ENCODE results near the gene RPL9. TPM values are rescaled to one million over a fixed set of nuclear protein-coding genes. Genes with fewer than 3 reads are reported as not detected.
"Not testable (repeated sequence)": the region's sequence is repeated elsewhere in the genome, so short reads cannot be mapped to it uniquely, and the experiment has no call there.

RPL9 gene
- total and polyA plus RNA-seq, 2 of the 8 experiments (the other 6 are each of a cell fraction or from before 2014, with no cell fraction given): 1,161 to 1,184 TPM

DNA sequence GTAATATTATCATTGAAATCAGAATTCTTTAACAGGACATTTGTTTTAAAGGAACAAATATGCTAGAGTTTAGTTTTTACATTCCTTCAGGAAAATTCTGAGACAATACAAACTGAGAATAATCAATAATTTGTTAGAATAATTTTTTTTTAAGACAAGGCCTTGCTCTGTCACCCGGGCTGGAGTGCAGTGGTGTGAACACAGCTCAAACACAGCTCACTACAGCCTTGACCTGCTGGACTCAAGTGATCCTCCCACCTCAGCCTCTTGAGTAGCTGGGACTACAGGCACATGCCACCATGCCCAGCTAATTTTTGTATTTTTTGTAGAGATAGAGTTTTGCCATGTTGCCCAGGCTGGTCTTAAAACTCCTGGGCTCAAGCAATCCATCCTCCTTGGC lies 33.4 kb downstream of the RPL9 start:
- H4K20me1 ChIP-seq (replicated peaks in 1 of 2; ENCODE audit: control insufficient read depth in 1 of 2, insufficient read depth in 2 of 2, low read length in 2 of 2); H2AFZ ChIP-seq (ENCODE audit: low read length); H2BK120ac ChIP-seq (replicated peaks; ENCODE audit: low read depth, low read length); DNase-seq (ENCODE audit: low read depth in 1 of 2, low spot score in 2 of 2); H3K9ac ChIP-seq (replicated peaks in 1 of 4; ENCODE audit: extremely low read depth in 1 of 4, low read depth in 3 of 4, low read length in 3 of 4); H3K4me2 ChIP-seq (ENCODE audit: insufficient read depth in 1 of 2, low read depth in 2 of 2, low read length in 2 of 2); H3K23ac ChIP-seq (ENCODE audit: insufficient read length); H2BK12ac ChIP-seq (ENCODE audit: low read depth, low read length); FAIRE-seq; H3K27ac ChIP-seq (ENCODE audit: low read depth, low read length); H4K91ac ChIP-seq (replicated peaks; ENCODE audit: insufficient read length, low read length); H3K4me1 ChIP-seq (replicated peaks in 1 of 4; ENCODE audit: control insufficient read depth in 3 of 4, insufficient read depth in 4 of 4, low read length in 3 of 4); H3K14ac ChIP-seq (ENCODE audit: insufficient read length); H3K36me3 ChIP-seq (ENCODE audit: control insufficient read depth in 2 of 4, insufficient read depth in 4 of 4, low read length in 3 of 4); H2BK5ac ChIP-seq (ENCODE audit: low read depth, low read length); H3K4me3 ChIP-seq (ENCODE audit: extremely low read depth in 1 of 4, insufficient read depth in 2 of 4, low read depth in 3 of 4, low read length in 4 of 4); H3K27me3 ChIP-seq (replicated peaks in 1 of 4; ENCODE audit: control insufficient read depth in 3 of 4, extremely low read depth in 1 of 4, insufficient read depth in 3 of 4, low read length in 3 of 4); H4K8ac ChIP-seq (ENCODE audit: extremely low read depth, insufficient read depth, low read length); H3K56ac ChIP-seq (replicated peaks; ENCODE audit: insufficient read length, low read depth, low read length); H2BK20ac ChIP-seq (ENCODE audit: low read length); H3K79me1 ChIP-seq (ENCODE audit: low read depth, low read length); H3K18ac ChIP-seq (ENCODE audit: extremely low read depth, low read length); H2AK5ac ChIP-seq (ENCODE audit: low read depth, low read length); H3K9me3 ChIP-seq (ENCODE audit: insufficient read depth in 2 of 2, low read depth in 1 of 2, low read length in 1 of 2); H3K4ac ChIP-seq (replicated peaks; ENCODE audit: insufficient read length, low read depth, low read length); POLR2A ChIA-PET (ENCODE audit: partially characterized antibody); H2BK15ac ChIP-seq (ENCODE audit: low read length); H3K23me2 ChIP-seq (ENCODE audit: low read depth, low read length); H4K5ac ChIP-seq (ENCODE audit: insufficient read length, low read depth, low read length); H3K79me2 ChIP-seq (ENCODE audit: control insufficient read depth in 1 of 2, insufficient read depth in 2 of 2, low read length in 2 of 2): not testable (repeated sequence)
- 94% methylated on average over 1 of the region's 1 CpG; no CpG with 5 or more reads in 1 of the 2 experiments for WGBS, 2 experiments (ENCODE audit: extremely low coverage in 1 of 2, insufficient coverage in 1 of 2, insufficient read length in 1 of 2, insufficient replicate concordance in 2 of 2, low coverage in 1 of 2, low lambda C conversion rate in 2 of 2, missing lambda C conversion rate in 1 of 2)
- CTCF ChIA-PET (ENCODE audit: partially characterized antibody): interaction anchor here (2.8 kb wide), 1 partner anchor 11 kb away, joined by 14 read pairs; no protein-coding TSS in a partner anchor

Measured in H1 (cell line).